Activated B cell treated with CpG ODN at 0.5 μM for 24 hours (primary cell): ENCODE data around the gene SACS. TPM values are rescaled to one million over a fixed set of nuclear protein-coding genes. Genes with fewer than 3 reads are reported as not detected.

ENCODE experiments used
- ATAC-seq: fragments of 200-7000 bp; cut with Tn5 transposase; one replicate; pipeline ENCODE4 v1.10.0; 2021; ENCODE audit warnings: low read depth, mild to moderate bottlenecking, moderate library complexity
- CTCF ChIA-PET: fragments of 350-600 bp; sonication (Branson Sonifier 250); formaldehyde crosslinking; loops from one replicate; lab custom pipeline; 2021; ENCODE audit warnings: antibody characterized with exemption; lab: Charles Lee
- POLR2A ChIA-PET: fragments of 350-600 bp; sonication (Branson Sonifier 250); formaldehyde crosslinking; loops from one replicate; lab custom pipeline; 2021; ENCODE audit warnings: antibody characterized with exemption; lab: Charles Lee
- DNase-seq: peaks from one replicate; pipeline ENCODE4 v3.0.0; 2022
- H3K27ac Mint-ChIP-seq: one replicate; pipeline ENCODE4 v1.8.0; 2020; ENCODE audit warnings: mixed read lengths
- H3K27me3 Mint-ChIP-seq: one replicate; pipeline ENCODE4 v1.8.0; 2021; ENCODE audit warnings: mixed read lengths
- H3K36me3 Mint-ChIP-seq: one replicate; pipeline ENCODE4 v1.8.0; 2021; ENCODE audit warnings: low read depth, mixed read lengths
- H3K4me1 Mint-ChIP-seq: one replicate; pipeline ENCODE4 v1.8.0; 2021; ENCODE audit warnings: mixed read lengths
- H3K4me3 Mint-ChIP-seq: one replicate; pipeline ENCODE4 v1.8.0; 2020; ENCODE audit warnings: mild to moderate bottlenecking, mixed read lengths
- H3K9me3 Mint-ChIP-seq: one replicate; pipeline ENCODE4 v1.8.0; 2020; ENCODE audit warnings: mixed read lengths
- intact Hi-C: fragments of 100-400 bp; cut with micrococcal nuclease; formaldehyde crosslinking; loops from one replicate; pipeline ENCODE4 v1.15.1; 2024
- total RNA-seq: library from RNA; stranded (reverse); gene quantifications from 2 replicates; pipeline ENCODE4 v1.2.3, GENCODE V29; 2022
- TF ChIP-seq, protein P1 (sequence below): fragments of 200-600 bp; IDR thresholded peaks from one replicate; pipeline ENCODE4 v1.8.0; 2022; ENCODE audit warnings: antibody characterized with exemption, mild to moderate bottlenecking

The SACS gene
- total RNA-seq, 1 donor from 2014 or later, result 29.3 TPM

DNA sequence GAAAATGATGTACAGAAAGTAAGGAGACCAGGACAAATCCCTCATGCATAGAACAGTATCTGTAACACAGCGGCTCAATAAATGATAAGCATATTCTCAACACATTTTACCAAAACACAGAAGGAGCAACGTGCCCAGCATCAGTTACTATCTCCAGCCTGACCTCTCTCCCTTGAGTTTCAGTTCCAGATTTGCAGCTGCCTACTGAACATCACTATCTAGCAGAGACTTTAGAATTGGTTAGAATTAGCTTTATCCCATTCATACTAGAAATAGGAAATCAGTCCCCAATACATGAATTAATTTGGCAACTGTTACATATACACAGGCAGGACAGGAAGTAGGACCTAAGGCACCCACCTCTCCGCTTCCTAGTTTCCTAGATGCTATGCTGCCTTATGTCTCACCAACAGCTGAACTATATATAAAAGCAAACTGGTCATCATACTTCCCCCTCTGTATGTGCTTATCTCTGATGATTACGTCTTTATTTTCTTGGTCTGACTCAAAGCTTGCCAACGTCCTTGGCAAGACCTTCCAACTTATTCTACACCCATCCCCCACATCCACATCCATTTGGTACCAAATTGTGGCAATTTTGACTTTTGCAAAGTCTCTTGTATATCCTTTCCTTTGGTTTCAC, 61.1 kb downstream of the SACS start:
- H3K36me3 Mint-ChIP-seq, result peaks cover 45% of the 10 kb centered on the region
- H3K27ac Mint-ChIP-seq, result peak overlapping the region; percentile 48
- intact Hi-C loops, result loop anchor here (1.0 kb wide), 2 partner anchors 10 to 35 kb away; no protein-coding TSS in a partner anchor
- H3K4me1 Mint-ChIP-seq, result peaks cover 37% of the 10 kb centered on the region
- no peaks in the 10 kb centered on the region for H3K9me3 Mint-ChIP-seq
- CTCF ChIA-PET, result interaction anchor here (1.0 to 1.3 kb wide), 3 partner anchors 32 to 95 kb away, joined by 3 to 4 read pairs (median 3); no protein-coding TSS in a partner anchor
- no peak for DNase-seq
- TF ChIP-seq, protein P1, sequence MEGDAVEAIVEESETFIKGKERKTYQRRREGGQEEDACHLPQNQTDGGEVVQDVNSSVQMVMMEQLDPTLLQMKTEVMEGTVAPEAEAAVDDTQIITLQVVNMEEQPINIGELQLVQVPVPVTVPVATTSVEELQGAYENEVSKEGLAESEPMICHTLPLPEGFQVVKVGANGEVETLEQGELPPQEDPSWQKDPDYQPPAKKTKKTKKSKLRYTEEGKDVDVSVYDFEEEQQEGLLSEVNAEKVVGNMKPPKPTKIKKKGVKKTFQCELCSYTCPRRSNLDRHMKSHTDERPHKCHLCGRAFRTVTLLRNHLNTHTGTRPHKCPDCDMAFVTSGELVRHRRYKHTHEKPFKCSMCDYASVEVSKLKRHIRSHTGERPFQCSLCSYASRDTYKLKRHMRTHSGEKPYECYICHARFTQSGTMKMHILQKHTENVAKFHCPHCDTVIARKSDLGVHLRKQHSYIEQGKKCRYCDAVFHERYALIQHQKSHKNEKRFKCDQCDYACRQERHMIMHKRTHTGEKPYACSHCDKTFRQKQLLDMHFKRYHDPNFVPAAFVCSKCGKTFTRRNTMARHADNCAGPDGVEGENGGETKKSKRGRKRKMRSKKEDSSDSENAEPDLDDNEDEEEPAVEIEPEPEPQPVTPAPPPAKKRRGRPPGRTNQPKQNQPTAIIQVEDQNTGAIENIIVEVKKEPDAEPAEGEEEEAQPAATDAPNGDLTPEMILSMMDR, result no peak
- POLR2A ChIA-PET, result interaction anchor here (0.8 to 1.8 kb wide), 2 partner anchors 11 to 14 kb away, joined by 3 to 5 read pairs; no protein-coding TSS in a partner anchor
- no peak for ATAC-seq
- H3K4me3 Mint-ChIP-seq, result peak overlapping the region; percentile 35
- H3K27me3 Mint-ChIP-seq, result no peaks in the 10 kb centered on the region

DNA sequence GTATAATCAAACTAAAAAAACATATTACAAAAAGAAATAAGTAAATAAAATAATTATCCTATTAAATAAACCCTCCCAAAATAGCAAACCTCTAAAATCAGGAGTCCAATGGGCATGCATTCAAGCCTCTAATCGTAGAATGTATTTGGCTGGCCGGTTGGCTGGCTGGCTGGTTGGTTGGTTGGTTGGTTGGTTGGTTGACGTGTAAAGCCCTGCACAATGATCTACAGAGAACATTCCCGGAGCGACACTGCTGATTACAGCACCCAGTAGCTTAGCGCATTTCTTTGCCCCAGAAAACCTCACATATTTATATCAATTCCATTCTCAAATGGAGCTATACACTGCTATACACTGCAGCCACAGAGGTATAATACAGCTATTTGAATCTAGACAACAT, 65.6 kb downstream of the SACS start:
- CTCF ChIA-PET, result interaction anchor here (0.6 kb wide), 1 partner anchor 27 kb away, joined by 3 read pairs; no protein-coding TSS in a partner anchor

DNA sequence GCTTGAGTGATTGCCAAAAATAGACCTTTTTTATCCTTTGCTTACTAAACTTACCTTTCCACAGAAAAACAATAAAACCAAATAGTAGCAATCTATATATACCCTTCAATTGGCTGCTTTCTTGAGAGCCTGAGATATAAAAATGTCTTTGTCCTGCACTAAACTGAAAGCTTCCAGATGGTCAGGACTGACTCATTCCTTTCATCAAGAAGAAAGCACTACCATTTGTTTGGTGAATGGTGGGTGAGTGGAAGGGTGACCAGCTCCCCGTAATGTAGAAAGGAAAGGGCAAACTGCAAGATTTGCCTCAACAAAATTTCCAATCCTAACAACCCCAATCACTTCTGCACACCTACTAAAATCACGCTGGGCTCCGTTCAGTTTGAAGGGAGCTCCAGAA, 67.8 kb downstream of the SACS start:
- intact Hi-C loops, result no loop called here
- no peaks in the 10 kb centered on the region for H3K27me3 Mint-ChIP-seq
- TF ChIP-seq, protein P1, result no peak
- no peaks in the 10 kb centered on the region for H3K9me3 Mint-ChIP-seq
- H3K4me1 Mint-ChIP-seq, result peaks cover 4% of the 10 kb centered on the region
- ATAC-seq, result no peak
- no peak overlapping the region for H3K27ac Mint-ChIP-seq
- CTCF ChIA-PET, result no interaction called here
- H3K4me3 Mint-ChIP-seq, result no peak overlapping the region
- no peak for DNase-seq
- POLR2A ChIA-PET, result no interaction called here
- H3K36me3 Mint-ChIP-seq, result peaks cover 82% of the 10 kb centered on the region

More for the DNA sequence above, 65.6 kb downstream of the SACS start:
- Mint-ChIP-seq H3K4me1 (peaks cover 10% of the 10 kb centered on the region), H3K36me3 (peaks cover 78% of the 10 kb centered on the region), H3K27me3 (no peaks in the 10 kb centered on the region), H3K27ac (no peak overlapping the region), H3K9me3 (no peaks in the 10 kb centered on the region), H3K4me3 (no peak overlapping the region)
- TF ChIP-seq, protein P1, result no peak
- no peak for ATAC-seq
- intact Hi-C loops, result no loop called here
- no peak for DNase-seq
- POLR2A ChIA-PET, result no interaction called here

DNA sequence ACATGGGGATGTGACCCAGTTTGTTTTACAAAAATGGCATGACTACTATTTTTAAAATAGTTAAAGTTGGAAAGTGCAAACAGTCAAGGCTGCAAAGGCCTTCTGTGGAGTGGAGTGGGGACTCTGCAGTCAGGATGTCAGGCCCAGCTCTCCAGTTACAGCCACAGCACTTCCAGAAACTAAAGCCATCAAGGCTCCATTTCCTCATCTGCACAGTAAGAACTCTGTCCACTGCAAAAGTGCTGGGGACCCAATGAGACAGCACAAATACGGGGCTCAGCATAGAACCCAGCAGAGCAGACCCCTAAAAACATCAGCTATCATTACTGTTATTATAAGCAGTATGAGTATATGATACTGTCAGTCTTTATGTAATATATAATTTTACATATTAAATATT, 73.6 kb downstream of the SACS start:
- Mint-ChIP-seq H3K9me3 (no peaks in the 10 kb centered on the region), H3K4me3 (no peak overlapping the region), H3K27ac (no peak overlapping the region), H3K36me3 (peaks cover 76% of the 10 kb centered on the region), H3K4me1 (peaks cover 11% of the 10 kb centered on the region), H3K27me3 (no peaks in the 10 kb centered on the region)
- TF ChIP-seq, protein P1, result no peak
- ChIA-PET CTCF (no interaction called here), POLR2A (interaction anchor here (1.3 kb wide), 1 partner anchor 16 kb away, joined by 4 read pairs; no protein-coding TSS in a partner anchor)
- intact Hi-C loops, result no loop called here
- DNase-seq (no peak), ATAC-seq (no peak)

DNA sequence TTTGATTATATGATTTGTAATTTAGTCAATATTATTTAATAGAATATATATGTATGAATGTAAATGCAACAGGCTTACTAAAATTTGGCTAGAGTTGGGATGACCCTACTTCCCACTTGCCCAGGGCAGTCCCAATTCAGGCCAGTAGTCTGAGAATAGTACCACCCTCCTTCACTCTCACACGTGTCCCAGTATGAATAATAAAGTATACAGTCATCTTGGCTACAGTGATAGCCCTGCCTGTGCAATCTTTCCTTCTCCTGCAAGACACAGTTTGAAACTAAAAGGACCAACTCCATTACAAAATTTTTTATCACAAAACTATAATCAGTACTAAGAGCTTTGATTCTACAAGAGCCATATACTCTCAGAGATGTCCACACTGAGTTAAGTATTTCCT, 76.2 kb downstream of the SACS start:
- ChIA-PET POLR2A (no interaction called here), CTCF (no interaction called here)
- H3K36me3 Mint-ChIP-seq, result peaks cover 76% of the 10 kb centered on the region

More for the DNA sequence above, 76.2 kb downstream of the SACS start:
- TF ChIP-seq, protein P1, result no peak
- Mint-ChIP-seq H3K4me1 (peaks cover 13% of the 10 kb centered on the region), H3K9me3 (no peaks in the 10 kb centered on the region), H3K27me3 (no peaks in the 10 kb centered on the region), H3K27ac (no peak overlapping the region), H3K4me3 (no peak overlapping the region)
- intact Hi-C loops, result no loop called here
- DNase-seq, result no peak
- no peak for ATAC-seq
